Neural progenitor cell (in vitro differentiated cells): ENCODE results near the gene ILF3. TPM values are rescaled to one million over a fixed set of nuclear protein-coding genes. Genes with fewer than 3 reads are reported as not detected.

ENCODE experiments used
- DNase-seq: peaks from one replicate; pipeline ENCODE4 v3.0.0-alpha.2; 2016; ENCODE audit warnings: low spot score
- H2AFZ ChIP-seq: fragments of 200-600 bp; sonication (generic); replicated peaks from 2 replicates; pipeline ENCODE4 v1.6.1; 2016; ENCODE audit warnings: antibody characterized with exemption
- H3F3A ChIP-seq: fragments of 200-600 bp; sonication (generic); 2 replicates; pipeline ENCODE4 v1.6.1; 2016; ENCODE audit warnings: antibody characterized with exemption, low read depth
- H3K27ac ChIP-seq: fragments of 200-600 bp; sonication (generic); 2 replicates; pipeline ENCODE4 v1.5.1; 2016; ENCODE audit warnings: mild to moderate bottlenecking
- H3K27me3 ChIP-seq: fragments of 200-600 bp; sonication (generic); 2 replicates; pipeline ENCODE4 v1.6.1; 2016; ENCODE audit warnings: mild to moderate bottlenecking, moderate library complexity
- H3K36me3 ChIP-seq: fragments of 200-600 bp; sonication (generic); 2 replicates; pipeline ENCODE4 v1.5.1; 2016
- H3K4me1 ChIP-seq: fragments of 200-600 bp; sonication (generic); 2 replicates; pipeline ENCODE4 v1.6.1; 2016; ENCODE audit warnings: mixed run types
- H3K4me2 ChIP-seq: fragments of 200-600 bp; sonication (generic); 2 replicates; pipeline ENCODE4 v1.6.1; 2016
- H3K4me3 ChIP-seq: fragments of 200-600 bp; sonication (generic); 2 replicates; pipeline ENCODE4 v1.5.1; 2016
- H3K79me2 ChIP-seq: fragments of 200-600 bp; sonication (generic); 2 replicates; pipeline ENCODE4 v1.6.1; 2016; ENCODE audit warnings: low read depth
- H3K9ac ChIP-seq: fragments of 200-600 bp; sonication (generic); 2 replicates; pipeline ENCODE4 v1.6.1; 2016
- H3K9me3 ChIP-seq: fragments of 200-600 bp; sonication (generic); 2 replicates; pipeline ENCODE4 v1.5.1; 2016; ENCODE audit warnings: low read depth
- H4K20me1 ChIP-seq: fragments of 200-600 bp; sonication (generic); 2 replicates; pipeline ENCODE4 v1.6.1; 2016; ENCODE audit warnings: low read depth
- H3K27ac Mint-ChIP-seq: 3 replicates; pipeline ENCODE4 v1.8.0; 2021; ENCODE audit warnings: mixed read lengths
- H3K27me3 Mint-ChIP-seq: 2 replicates; pipeline ENCODE4 v1.8.0; 2022; ENCODE audit warnings: low read depth, mild to moderate bottlenecking, inconsistent platforms, moderate library complexity, mixed read lengths; ENCODE audit not compliant: insufficient read depth
- H3K36me3 Mint-ChIP-seq: 3 replicates; pipeline ENCODE4 v1.8.0; 2021; ENCODE audit warnings: mixed read lengths
- H3K4me1 Mint-ChIP-seq: 3 replicates; pipeline ENCODE4 v1.8.0; 2021; ENCODE audit warnings: mixed read lengths
- H3K4me3 Mint-ChIP-seq: 3 replicates; pipeline ENCODE4 v1.8.0; 2021; ENCODE audit warnings: mild to moderate bottlenecking, moderate library complexity, mixed read lengths
- H3K9me3 Mint-ChIP-seq: 3 replicates; pipeline ENCODE4 v1.8.0; 2020; ENCODE audit warnings: mixed read lengths
- EZH2 ChIP-seq: fragments of 200-600 bp; sonication (generic); IDR thresholded peaks from 2 replicates; pipeline ENCODE4 v1.6.1; 2017; ENCODE audit warnings: antibody characterized with exemption, mild to moderate bottlenecking, moderate library complexity
- EZH2phosphoT487 ChIP-seq: fragments of 200-600 bp; sonication (generic); IDR thresholded peaks from 2 replicates; pipeline ENCODE4 v1.6.1; 2017; ENCODE audit warnings: antibody characterized with exemption
- total RNA-seq: library from RNA; depleted of rRNA; stranded (reverse); fragments of >200 nt; gene quantifications from 2 replicates; pipeline ENCODE4 v1.2.3, GENCODE V29; 2015; ENCODE audit warnings: low replicate concordance
- TF ChIP-seq, protein P1 (sequence below): fragments of 200-600 bp; sonication (generic); IDR thresholded peaks from 2 replicates; pipeline ENCODE4 v1.5.1; 2017; ENCODE audit warnings: antibody characterized with exemption, mild to moderate bottlenecking

Gene ILF3
- total RNA-seq, 1 donor from 2014 or later, result 477 TPM

DNA sequence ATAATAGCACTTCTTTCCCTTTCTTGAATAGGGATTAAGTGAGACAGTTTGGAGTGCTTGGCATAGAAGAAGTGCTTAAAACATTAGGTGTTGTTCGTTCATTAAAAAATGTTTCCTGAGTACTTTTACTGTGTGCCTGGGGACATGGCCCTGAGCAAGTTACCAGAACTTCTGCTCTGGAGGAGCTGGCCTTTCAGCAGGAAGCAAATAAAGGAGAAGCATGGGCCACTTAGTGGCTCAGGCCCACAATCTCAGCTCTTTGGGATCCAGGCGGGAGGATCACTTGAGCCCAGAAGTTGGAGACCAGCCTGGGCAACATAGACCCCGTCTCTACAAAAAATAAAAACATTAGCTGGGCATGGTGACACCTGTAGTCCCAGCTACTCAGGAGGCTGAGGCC lies 69.4 kb downstream of the ILF3 start:
- Histone ChIP-seq H3K4me1 (peaks cover 10% of the 10 kb centered on the region), H3K36me3 (no peaks in the 10 kb centered on the region), H3F3A (no peaks in the 10 kb centered on the region), H3K79me2 (peaks cover 100% of the 10 kb centered on the region), H3K27me3 (no peaks in the 10 kb centered on the region), H3K27ac (no peak overlapping the region), H3K4me3 (no peak overlapping the region), H4K20me1 (peaks cover 74% of the 10 kb centered on the region), H3K9ac (no peak overlapping the region), H3K4me2 (no peak overlapping the region), H3K9me3 (no peaks in the 10 kb centered on the region), H2AFZ (no peak overlapping the region)
- DNase-seq, result no peak
- Mint-ChIP-seq H3K9me3 (no peaks in the 10 kb centered on the region), H3K4me3 (no peak overlapping the region), H3K27ac (no peak overlapping the region), H3K4me1 (peaks cover 11% of the 10 kb centered on the region), H3K36me3 (peaks cover 11% of the 10 kb centered on the region), H3K27me3 (no peaks in the 10 kb centered on the region)
- TF ChIP-seq EZH2phosphoT487 (no peak), EZH2 (no peak)
- TF ChIP-seq, protein P1, sequence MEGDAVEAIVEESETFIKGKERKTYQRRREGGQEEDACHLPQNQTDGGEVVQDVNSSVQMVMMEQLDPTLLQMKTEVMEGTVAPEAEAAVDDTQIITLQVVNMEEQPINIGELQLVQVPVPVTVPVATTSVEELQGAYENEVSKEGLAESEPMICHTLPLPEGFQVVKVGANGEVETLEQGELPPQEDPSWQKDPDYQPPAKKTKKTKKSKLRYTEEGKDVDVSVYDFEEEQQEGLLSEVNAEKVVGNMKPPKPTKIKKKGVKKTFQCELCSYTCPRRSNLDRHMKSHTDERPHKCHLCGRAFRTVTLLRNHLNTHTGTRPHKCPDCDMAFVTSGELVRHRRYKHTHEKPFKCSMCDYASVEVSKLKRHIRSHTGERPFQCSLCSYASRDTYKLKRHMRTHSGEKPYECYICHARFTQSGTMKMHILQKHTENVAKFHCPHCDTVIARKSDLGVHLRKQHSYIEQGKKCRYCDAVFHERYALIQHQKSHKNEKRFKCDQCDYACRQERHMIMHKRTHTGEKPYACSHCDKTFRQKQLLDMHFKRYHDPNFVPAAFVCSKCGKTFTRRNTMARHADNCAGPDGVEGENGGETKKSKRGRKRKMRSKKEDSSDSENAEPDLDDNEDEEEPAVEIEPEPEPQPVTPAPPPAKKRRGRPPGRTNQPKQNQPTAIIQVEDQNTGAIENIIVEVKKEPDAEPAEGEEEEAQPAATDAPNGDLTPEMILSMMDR, result no peak

DNA sequence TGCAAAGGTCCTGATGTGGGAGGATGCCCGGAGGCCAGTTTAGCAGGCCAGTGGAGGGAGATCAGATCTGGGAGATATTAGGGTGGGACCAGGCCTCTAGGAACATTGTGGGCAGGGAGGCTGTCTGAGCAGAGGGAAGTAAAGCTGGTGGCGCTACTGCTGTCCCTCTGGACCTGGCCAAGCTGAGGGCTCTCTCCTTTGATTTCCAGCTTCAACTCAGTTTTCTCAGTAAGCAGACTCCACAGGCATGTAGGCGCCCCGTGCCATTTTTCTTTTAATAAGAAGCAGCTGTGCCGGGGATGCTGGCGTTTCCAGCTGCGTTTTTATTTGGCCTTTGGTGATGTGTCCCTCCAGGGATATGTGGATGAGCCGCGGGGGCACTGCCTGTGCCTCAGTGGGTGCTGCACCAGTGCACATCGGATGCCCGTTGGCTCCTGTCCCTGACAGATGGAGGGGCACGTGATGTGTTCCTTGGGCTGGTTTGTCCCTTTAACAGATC lies 70.5 kb downstream of the ILF3 start:
- no peak for DNase-seq
- H3K9me3 ChIP-seq, result no peaks in the 10 kb centered on the region
- H3F3A ChIP-seq, result no peaks in the 10 kb centered on the region
- no peak overlapping the region for H3K4me3 Mint-ChIP-seq
- H3K79me2 ChIP-seq, result peaks cover 99% of the 10 kb centered on the region
- H3K27ac Mint-ChIP-seq, result no peak overlapping the region
- H3K36me3 Mint-ChIP-seq, result peaks cover 9% of the 10 kb centered on the region
- H3K27me3 Mint-ChIP-seq, result no peaks in the 10 kb centered on the region
- H4K20me1 ChIP-seq, result peaks cover 68% of the 10 kb centered on the region
- no peak for TF ChIP-seq EZH2
- no peak for TF ChIP-seq EZH2phosphoT487
- TF ChIP-seq, protein P1, result no peak
- H3K4me1 ChIP-seq, result peaks cover 3% of the 10 kb centered on the region
- peak overlapping the region; percentile 20 for H3K9ac ChIP-seq
- no peak overlapping the region for H3K4me3 ChIP-seq
- no peaks in the 10 kb centered on the region for H3K27me3 ChIP-seq
- H3K4me1 Mint-ChIP-seq, result peaks cover 7% of the 10 kb centered on the region
- no peak overlapping the region for H2AFZ ChIP-seq
- no peak overlapping the region for H3K4me2 ChIP-seq
- no peaks in the 10 kb centered on the region for H3K36me3 ChIP-seq
- H3K9me3 Mint-ChIP-seq, result no peaks in the 10 kb centered on the region
- H3K27ac ChIP-seq, result peak overlapping the region; percentile 63

DNA sequence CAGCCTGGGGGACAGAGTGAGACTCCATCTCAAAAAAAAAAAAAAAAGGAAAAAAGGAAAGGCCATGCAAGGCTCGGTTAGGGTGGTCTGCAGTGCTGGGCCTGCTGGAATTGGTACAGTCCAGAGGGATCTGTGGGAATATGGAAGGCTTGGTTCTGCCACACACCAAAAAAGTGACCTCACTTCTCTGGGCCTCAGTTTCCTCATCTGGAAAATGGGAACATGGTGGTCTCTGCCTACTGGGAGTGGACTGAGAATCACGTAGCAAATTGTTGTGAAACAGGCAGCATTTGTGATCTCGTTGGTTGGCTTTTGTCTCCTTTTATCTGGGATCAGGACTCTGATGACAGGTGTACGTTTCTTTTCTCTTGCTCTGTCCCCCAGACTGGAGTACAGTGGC lies 71.3 kb downstream of the ILF3 start:
- no peaks in the 10 kb centered on the region for H3K36me3 ChIP-seq
- Mint-ChIP-seq H3K27ac (no peak overlapping the region), H3K4me3 (no peak overlapping the region), H3K4me1 (peaks cover 4% of the 10 kb centered on the region), H3K36me3 (peaks cover 9% of the 10 kb centered on the region), H3K9me3 (no peaks in the 10 kb centered on the region), H3K27me3 (no peaks in the 10 kb centered on the region)
- no peak overlapping the region for H3K9ac ChIP-seq
- H3F3A ChIP-seq, result no peaks in the 10 kb centered on the region
- no peak for DNase-seq
- no peak overlapping the region for H3K4me3 ChIP-seq
- H3K4me1 ChIP-seq, result no peaks in the 10 kb centered on the region
- TF ChIP-seq, protein P1, result no peak
- TF ChIP-seq EZH2phosphoT487 (no peak), EZH2 (no peak)
- H3K79me2 ChIP-seq, result peaks cover 99% of the 10 kb centered on the region
- no peaks in the 10 kb centered on the region for H3K9me3 ChIP-seq
- no peaks in the 10 kb centered on the region for H3K27me3 ChIP-seq
- no peak overlapping the region for H2AFZ ChIP-seq
- peaks cover 65% of the 10 kb centered on the region for H4K20me1 ChIP-seq
- H3K27ac ChIP-seq, result no peak overlapping the region
- no peak overlapping the region for H3K4me2 ChIP-seq
